Inflammatory macrophage treated with lipopolysaccharide for 4 hours (primary cell): ENCODE measurements around the gene RYR3.
"Not testable (repeated sequence)": the region's sequence is repeated elsewhere in the genome, so short reads cannot be mapped to it uniquely, and the experiment has no call there.

Experiments used
- DNase-seq: peaks from one replicate; pipeline ENCODE4 v3.0.0-alpha.2; 2020

The RYR3 gene

GRCh38 chr15:33598382-33598781 lies 287.6 kb downstream of the RYR3 start:
- DNase-seq: not testable (repeated sequence)

- DNase-seq: no peak
These were observed 289.4 kb downstream of the RYR3 start for GRCh38 chr15:33600212-33600611.

GRCh38 chr15:33601461-33601860 lies 290.7 kb downstream of the RYR3 start:
- DNase-seq: no peak

- no peak for DNase-seq
These were observed 297.9 kb downstream of the RYR3 start for GRCh38 chr15:33608714-33609113.

- no peak for DNase-seq
These were observed 302.0 kb downstream of the RYR3 start for GRCh38 chr15:33612721-33613304.

- DNase-seq: no peak
These were observed 305.7 kb downstream of the RYR3 start for GRCh38 chr15:33616475-33616874.

GRCh38 chr15:33618350-33618749 lies 307.6 kb downstream of the RYR3 start:
- no peak for DNase-seq

- no peak for DNase-seq
These were observed 310.4 kb downstream of the RYR3 start for GRCh38 chr15:33621141-33621540.

GRCh38 chr15:33623010-33623409 lies 312.2 kb downstream of the RYR3 start:
- DNase-seq: no peak

- DNase-seq: no peak
These were observed 313.7 kb downstream of the RYR3 start for GRCh38 chr15:33624439-33624838.

GRCh38 chr15:33629647-33630046 lies 318.9 kb downstream of the RYR3 start:
- DNase-seq: no peak

- DNase-seq: no peak
These were observed 325.5 kb downstream of the RYR3 start for GRCh38 chr15:33636234-33636633.

- DNase-seq: no peak
These were observed 326.2 kb downstream of the RYR3 start for GRCh38 chr15:33636958-33637357.

GRCh38 chr15:33638453-33638852 lies 327.7 kb downstream of the RYR3 start:
- no peak for DNase-seq

- DNase-seq: no peak
These were observed 328.3 kb downstream of the RYR3 start for GRCh38 chr15:33639051-33639450.

GRCh38 chr15:33639456-33639855 lies 328.7 kb downstream of the RYR3 start:
- no peak for DNase-seq

GRCh38 chr15:33639978-33640377 lies 329.2 kb downstream of the RYR3 start:
- DNase-seq: no peak

- no peak for DNase-seq
These were observed 330.3 kb downstream of the RYR3 start for GRCh38 chr15:33641069-33641468.

GRCh38 chr15:33644304-33644703 lies 333.5 kb downstream of the RYR3 start:
- DNase-seq: no peak

GRCh38 chr15:33646744-33647143 lies 336.0 kb downstream of the RYR3 start:
- DNase-seq: no peak

GRCh38 chr15:33649217-33649933 lies 338.6 kb downstream of the RYR3 start:
- no peak for DNase-seq

GRCh38 chr15:33654860-33655259 lies 344.1 kb downstream of the RYR3 start:
- no peak for DNase-seq

- no peak for DNase-seq
These were observed 344.7 kb downstream of the RYR3 start for GRCh38 chr15:33655488-33655887.

GRCh38 chr15:33656168-33656567 lies 345.4 kb downstream of the RYR3 start:
- peak; percentile 57 for DNase-seq

- DNase-seq: no peak
These were observed 349.4 kb downstream of the RYR3 start for GRCh38 chr15:33660151-33660550.
